HEK293 (cell line): ENCODE results near the gene PDE3A.

ENCODE experiments used
- ATF2 ChIP-seq: fragments of 450-650 bp; formaldehyde crosslinking; IDR thresholded peaks from 2 replicates; pipeline ENCODE4 v1.5.1; 2016; ENCODE audit warnings: missing biosample characterization, missing genetic modification characterization, low read depth
- CTCF ChIP-seq: fragments of 450-650 bp; formaldehyde crosslinking; IDR thresholded peaks from 2 replicates; pipeline ENCODE4 v1.5.1; 2016; ENCODE audit warnings: missing biosample characterization, missing genetic modification characterization
- HOXC10 ChIP-seq: sonication (generic); formaldehyde crosslinking; IDR thresholded peaks from 2 replicates; pipeline ENCODE4 v1.8.1; 2023; ENCODE audit warnings: mild to moderate bottlenecking, missing genetic modification reagents
- KLF1 ChIP-seq: fragments of 450-650 bp; formaldehyde crosslinking; IDR thresholded peaks from 2 replicates; pipeline ENCODE4 v1.5.1; 2016; ENCODE audit warnings: missing biosample characterization, missing genetic modification characterization
- KLF10 ChIP-seq: fragments of 450-650 bp; IDR thresholded peaks from 2 replicates; pipeline ENCODE4 v1.5.1; 2018; ENCODE audit warnings: missing biosample characterization, mild to moderate bottlenecking, missing genetic modification characterization
- PBX3 ChIP-seq: sonication (generic); formaldehyde crosslinking; IDR thresholded peaks from 2 replicates; pipeline ENCODE4 v1.8.1; 2022; ENCODE audit warnings: mild to moderate bottlenecking, moderate library complexity, missing genetic modification reagents
- PRDM10 ChIP-seq: fragments of 450-650 bp; formaldehyde crosslinking; IDR thresholded peaks from 2 replicates; pipeline ENCODE4 v1.5.1; 2016; ENCODE audit warnings: missing biosample characterization, missing genetic modification characterization
- ZNF184 ChIP-seq: fragments of 450-650 bp; IDR thresholded peaks from 2 replicates; pipeline ENCODE4 v1.5.1; 2018; ENCODE audit warnings: missing biosample characterization, mild to moderate bottlenecking, missing genetic modification characterization
- ZSCAN23 ChIP-seq: fragments of 450-650 bp; formaldehyde crosslinking; IDR thresholded peaks from 2 replicates; pipeline ENCODE4 v1.5.1; 2016; ENCODE audit warnings: missing biosample characterization, missing genetic modification characterization

- TF ChIP-seq ATF2 (tag by site-specific recombination), result no peak
- TF ChIP-seq ZSCAN23 (tag by site-specific recombination), result no peak
- no peak for TF ChIP-seq CTCF (tag by site-specific recombination)
- TF ChIP-seq ZNF184 (tag by site-specific recombination), result no peak
- no peak for TF ChIP-seq HOXC10
- TF ChIP-seq PRDM10, result no peak
- TF ChIP-seq PBX3 (CRISPR knock-in tag), result no peak
- no peak for TF ChIP-seq KLF10 (tag by site-specific recombination)
- TF ChIP-seq KLF1 (tag by site-specific recombination), result no peak
Measured at GRCh38 chr12:20364501-20364900, 3.8 kb upstream of the PDE3A start.
